Hepatocyte (in vitro differentiated cells): ENCODE results near the gene NTSR1.

Experiments
- EZH2phosphoT487 ChIP-seq: fragments of 200-600 bp; sonication (generic); IDR thresholded peaks from one replicate; pipeline ENCODE4 v1.6.1; 2018; ENCODE audit warnings: antibody characterized with exemption, mild to moderate bottlenecking, low read depth, moderate library complexity; ENCODE audit not compliant: unreplicated experiment, severe bottlenecking
- TF ChIP-seq, protein P1 (sequence below): fragments of 200-600 bp; sonication (generic); IDR thresholded peaks from 2 replicates; pipeline ENCODE4 v1.5.1; 2016; ENCODE audit warnings: antibody characterized with exemption, mild to moderate bottlenecking; ENCODE audit not compliant: poor library complexity

GRCh38 chr20:62708591-62709536, at the start of gene NTSR1:
- TF ChIP-seq, protein P1, sequence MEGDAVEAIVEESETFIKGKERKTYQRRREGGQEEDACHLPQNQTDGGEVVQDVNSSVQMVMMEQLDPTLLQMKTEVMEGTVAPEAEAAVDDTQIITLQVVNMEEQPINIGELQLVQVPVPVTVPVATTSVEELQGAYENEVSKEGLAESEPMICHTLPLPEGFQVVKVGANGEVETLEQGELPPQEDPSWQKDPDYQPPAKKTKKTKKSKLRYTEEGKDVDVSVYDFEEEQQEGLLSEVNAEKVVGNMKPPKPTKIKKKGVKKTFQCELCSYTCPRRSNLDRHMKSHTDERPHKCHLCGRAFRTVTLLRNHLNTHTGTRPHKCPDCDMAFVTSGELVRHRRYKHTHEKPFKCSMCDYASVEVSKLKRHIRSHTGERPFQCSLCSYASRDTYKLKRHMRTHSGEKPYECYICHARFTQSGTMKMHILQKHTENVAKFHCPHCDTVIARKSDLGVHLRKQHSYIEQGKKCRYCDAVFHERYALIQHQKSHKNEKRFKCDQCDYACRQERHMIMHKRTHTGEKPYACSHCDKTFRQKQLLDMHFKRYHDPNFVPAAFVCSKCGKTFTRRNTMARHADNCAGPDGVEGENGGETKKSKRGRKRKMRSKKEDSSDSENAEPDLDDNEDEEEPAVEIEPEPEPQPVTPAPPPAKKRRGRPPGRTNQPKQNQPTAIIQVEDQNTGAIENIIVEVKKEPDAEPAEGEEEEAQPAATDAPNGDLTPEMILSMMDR, result no peak
- no peak for TF ChIP-seq EZH2phosphoT487
